Measurements from ENCODE around the gene PCDHA5. TPM values are rescaled to one million over a fixed set of nuclear protein-coding genes. Genes with fewer than 3 reads are reported as not detected.
"Not testable (repeated sequence)": the region's sequence is repeated elsewhere in the genome, so short reads cannot be mapped to it uniquely, and the experiment has no call there.

Gene PCDHA5
- total RNA-seq, 1 donor from 2014 or later, result 2.7 TPM

- DNase-seq (ENCODE audit: low spot score), result no peak
- H3K4me3 ChIP-seq, result no peak overlapping the region
- H3K79me2 ChIP-seq (ENCODE audit: low read depth), result peaks cover 4% of the 10 kb centered on the region
These were observed 12.5 kb upstream of the PCDHA5 start for GRCh38 chr5:140808889-140809291.

GRCh38 chr5:140822281-140822629 is 842 bp downstream of the PCDHA5 start:
- Mint-ChIP-seq H3K27ac (no peak overlapping the region), H3K27me3 (ENCODE audit: insufficient read depth, low read depth) (no peaks in the 10 kb centered on the region), H3K4me3 (no peak overlapping the region), H3K9me3 (peaks cover 29% of the 10 kb centered on the region), H3K4me1 (no peaks in the 10 kb centered on the region), H3K36me3 (peaks cover 33% of the 10 kb centered on the region)
- no peak overlapping the region for H3K9ac ChIP-seq
- no peaks in the 10 kb centered on the region for H3K9me3 ChIP-seq (ENCODE audit: low read depth)
- no peaks in the 10 kb centered on the region for H3K27me3 ChIP-seq
- no peak overlapping the region for H3K4me2 ChIP-seq
- H2AFZ ChIP-seq (replicated peaks), result no peak overlapping the region
- no peak overlapping the region for H3K27ac ChIP-seq
- no peaks in the 10 kb centered on the region for H3F3A ChIP-seq (ENCODE audit: low read depth)
- H3K4me3 ChIP-seq, result no peak overlapping the region
- H3K79me2 ChIP-seq (ENCODE audit: low read depth), result no peaks in the 10 kb centered on the region
- H3K4me1 ChIP-seq, result no peaks in the 10 kb centered on the region
- H3K36me3 ChIP-seq, result no peaks in the 10 kb centered on the region
- TF ChIP-seq EZH2 (IDR thresholded peaks at IDR 0.05), result no peak
- TF ChIP-seq EZH2phosphoT487 (IDR thresholded peaks at IDR 0.05), result no peak
- TF ChIP-seq CTCF (IDR thresholded peaks at IDR 0.05), result no peak
- no peaks in the 10 kb centered on the region for H4K20me1 ChIP-seq (ENCODE audit: low read depth)
- no peak for DNase-seq (ENCODE audit: low spot score)

More at GRCh38 chr5:140808889-140809291, 12.5 kb upstream of the PCDHA5 start:
- H3F3A ChIP-seq (ENCODE audit: low read depth), result no peaks in the 10 kb centered on the region
- peaks cover 51% of the 10 kb centered on the region for H3K9me3 Mint-ChIP-seq
- H3K4me1 Mint-ChIP-seq, result peaks cover 13% of the 10 kb centered on the region
- H3K36me3 Mint-ChIP-seq, result peaks cover 38% of the 10 kb centered on the region
- peaks cover 12% of the 10 kb centered on the region for H3K36me3 ChIP-seq
- H3K27me3 ChIP-seq, result no peaks in the 10 kb centered on the region
- H3K9me3 ChIP-seq (ENCODE audit: low read depth), result no peaks in the 10 kb centered on the region
- H3K4me1 ChIP-seq, result peaks cover 12% of the 10 kb centered on the region
- no peaks in the 10 kb centered on the region for H4K20me1 ChIP-seq (ENCODE audit: low read depth)
- H3K27ac Mint-ChIP-seq, result no peak overlapping the region
- H2AFZ ChIP-seq (replicated peaks), result no peak overlapping the region
- H3K27me3 Mint-ChIP-seq (ENCODE audit: insufficient read depth, low read depth), result peaks cover 4% of the 10 kb centered on the region
- H3K4me3 Mint-ChIP-seq, result no peak overlapping the region
- H3K27ac ChIP-seq, result no peak overlapping the region
- H3K9ac ChIP-seq, result no peak overlapping the region
- H3K4me2 ChIP-seq, result no peak overlapping the region
- TF ChIP-seq EZH2phosphoT487 (IDR thresholded peaks at IDR 0.05) (no peak), CTCF (IDR thresholded peaks at IDR 0.05) (no peak), EZH2 (IDR thresholded peaks at IDR 0.05) (no peak)

- H2AFZ ChIP-seq (replicated peaks); H3K36me3 ChIP-seq; H3K79me2 ChIP-seq (ENCODE audit: low read depth); H3K27ac ChIP-seq; H3K27ac Mint-ChIP-seq; H3K4me3 ChIP-seq; H3K4me1 Mint-ChIP-seq; H3K4me2 ChIP-seq; H3K27me3 ChIP-seq; H3F3A ChIP-seq (ENCODE audit: low read depth); H3K4me3 Mint-ChIP-seq; H3K4me1 ChIP-seq; H3K9ac ChIP-seq; H3K27me3 Mint-ChIP-seq (ENCODE audit: insufficient read depth, low read depth); H4K20me1 ChIP-seq (ENCODE audit: low read depth); DNase-seq (ENCODE audit: low spot score); H3K9me3 ChIP-seq (ENCODE audit: low read depth): not testable (repeated sequence)
- Mint-ChIP-seq H3K9me3 (peaks cover 30% of the 10 kb centered on the region), H3K36me3 (peaks cover 31% of the 10 kb centered on the region)
These were observed 1.6 kb downstream of the PCDHA5 start for GRCh38 chr5:140822969-140823368.

- Mint-ChIP-seq H3K27ac (no peak overlapping the region), H3K9me3 (peaks cover 31% of the 10 kb centered on the region), H3K36me3 (peaks cover 32% of the 10 kb centered on the region), H3K27me3 (ENCODE audit: insufficient read depth, low read depth) (no peaks in the 10 kb centered on the region), H3K4me1 (no peaks in the 10 kb centered on the region), H3K4me3 (no peak overlapping the region)
- Histone ChIP-seq H3K27ac (no peak overlapping the region), H2AFZ (replicated peaks) (no peak overlapping the region), H3K9me3 (ENCODE audit: low read depth) (no peaks in the 10 kb centered on the region), H4K20me1 (ENCODE audit: low read depth) (no peaks in the 10 kb centered on the region), H3K4me1 (no peaks in the 10 kb centered on the region), H3K27me3 (no peaks in the 10 kb centered on the region), H3K4me2 (no peak overlapping the region), H3K4me3 (no peak overlapping the region), H3K79me2 (ENCODE audit: low read depth) (no peaks in the 10 kb centered on the region), H3K36me3 (no peaks in the 10 kb centered on the region), H3F3A (ENCODE audit: low read depth) (no peaks in the 10 kb centered on the region), H3K9ac (no peak overlapping the region)
- no peak for TF ChIP-seq CTCF (IDR thresholded peaks at IDR 0.05)
- TF ChIP-seq EZH2 (IDR thresholded peaks at IDR 0.05), result no peak
- no peak for TF ChIP-seq EZH2phosphoT487 (IDR thresholded peaks at IDR 0.05)
- DNase-seq (ENCODE audit: low spot score), result no peak
These were observed 2.1 kb downstream of the PCDHA5 start for GRCh38 chr5:140823475-140823874.

Data from neural progenitor cell (in vitro differentiated cells).